NCI-H345 treated with DMSO at 0.1 percent for 48 hours (cell line): ENCODE data around the gene TPRG1L.

Experiments used
- DNase-seq: peaks from one replicate; lab custom pipeline; 2025; ENCODE audit not compliant: unreplicated experiment; lab: John Stamatoyannopoulos, UW

TPRG1L gene

DNA sequence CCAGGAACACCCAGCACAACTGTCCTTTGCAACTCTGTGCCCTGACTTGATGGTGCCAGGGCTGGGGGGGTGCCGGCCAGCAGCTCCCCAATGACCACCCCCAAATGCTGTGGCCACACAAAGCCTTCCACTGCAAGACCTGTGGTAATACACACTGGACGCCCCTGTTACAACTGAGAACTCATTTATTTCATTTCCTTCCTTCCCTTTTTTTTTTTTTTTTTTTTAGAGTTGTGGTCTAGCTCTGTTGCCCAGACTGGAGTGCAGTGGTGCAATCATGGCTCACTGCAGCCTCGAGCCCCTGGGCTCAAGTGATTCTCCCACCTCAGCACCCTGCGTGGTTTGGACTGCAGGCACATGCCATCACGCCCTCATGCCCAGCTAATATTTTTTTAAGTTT, 52.7 kb downstream of the TPRG1L start:
- no peak for DNase-seq

DNA sequence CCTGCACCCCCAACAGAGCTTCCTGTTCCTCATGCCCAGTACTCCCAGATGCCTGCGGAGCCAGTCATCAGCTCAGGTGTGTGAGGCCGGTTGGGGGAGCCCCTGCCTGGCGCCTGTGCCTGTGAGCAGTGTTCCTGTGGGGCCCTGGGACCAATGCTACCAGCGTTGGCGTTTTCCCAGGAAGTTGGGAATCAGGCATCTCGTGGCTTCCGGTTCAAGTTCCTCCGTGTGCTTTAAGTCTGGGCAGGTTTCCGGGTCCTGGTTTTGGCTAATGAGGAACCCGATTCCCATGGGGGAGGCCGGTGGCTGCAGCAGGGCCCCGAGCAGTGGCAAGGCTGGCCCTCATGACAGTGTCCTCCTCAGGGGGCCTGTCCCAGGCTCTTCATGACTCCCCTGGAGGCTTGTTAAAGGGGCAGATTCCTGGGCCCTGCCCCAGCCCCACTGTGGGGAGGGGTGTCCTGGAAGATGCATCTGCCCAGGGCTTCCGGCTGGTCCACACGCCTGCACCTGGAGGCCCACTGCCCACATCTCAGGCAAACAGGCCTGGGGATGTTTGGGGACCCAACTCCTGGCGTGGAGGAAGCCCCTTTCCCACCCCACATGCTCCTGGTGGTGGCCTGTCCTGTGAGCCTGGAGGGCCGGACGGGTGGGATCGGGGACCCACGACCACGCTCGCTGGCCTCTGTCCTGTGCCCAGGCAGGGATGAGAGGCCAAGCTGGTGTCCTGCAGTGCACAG, 53.7 kb downstream of the TPRG1L start:
- no peak for DNase-seq

DNA sequence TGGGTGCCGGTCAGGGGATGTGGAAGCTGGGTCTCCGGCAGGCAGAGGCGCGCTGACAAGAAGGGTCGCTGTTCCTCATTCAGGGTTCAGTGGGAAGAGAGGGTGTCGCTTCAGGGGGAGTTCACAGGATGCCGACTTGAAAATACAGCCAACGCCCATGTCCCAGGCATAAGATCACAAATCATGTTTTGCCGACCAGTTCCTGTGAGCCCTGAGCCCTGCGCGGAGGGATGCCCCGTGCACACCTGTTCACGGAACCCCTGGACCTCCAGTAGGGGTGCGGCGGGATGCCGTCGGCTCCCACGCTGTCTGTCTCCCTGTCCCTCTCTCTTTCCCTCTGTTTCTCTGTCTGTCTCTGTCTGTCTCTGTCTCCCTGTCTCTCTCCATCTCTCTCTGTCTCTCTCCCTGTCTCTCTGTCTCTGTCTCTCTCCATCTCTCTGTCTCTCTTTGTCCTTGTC, 54.3 kb downstream of the TPRG1L start:
- no peak for DNase-seq
